PFSK-1 (cell line): ENCODE results near the gene PSMA5.

ENCODE experiments used
- FOXP2 ChIP-seq: optimal IDR thresholded peaks from 2 replicates; pipeline ENCODE3; 2011; ENCODE audit warnings: borderline replicate concordance, control low read depth, inconsistent platforms; ENCODE audit not compliant: insufficient read depth; ENCODE audit errors: extremely low read length, extremely low read depth
- POLR2AphosphoS5 ChIP-seq: IDR thresholded peaks from 2 replicates; pipeline ENCODE4 v1.6.1; 2012; ENCODE audit warnings: low read depth, mild to moderate bottlenecking, control low read depth, low read length, moderate library complexity
- REST ChIP-seq, 2 experiments: IDR thresholded peaks; 2 replicates each; pipeline versions ENCODE4 v1.6.1 to v1.8.0; 2011 to 2012; ENCODE audit warnings: low read depth in 2 of 2, low read length in 2 of 2, control low read depth in 1 of 2, inconsistent platforms in 1 of 2, mild to moderate bottlenecking in 1 of 2, moderate library complexity in 1 of 2; ENCODE audit not compliant: insufficient read depth in 1 of 2
- SIN3A ChIP-seq: IDR thresholded peaks from 2 replicates; pipeline ENCODE4 v1.6.1; 2012; ENCODE audit warnings: mild to moderate bottlenecking, low read length, moderate library complexity, borderline replicate concordance; ENCODE audit not compliant: insufficient read depth
- TAF1 ChIP-seq: IDR thresholded peaks from 2 replicates; pipeline ENCODE4 v1.6.1; 2012; ENCODE audit warnings: low read length, control low read depth, borderline replicate concordance; ENCODE audit not compliant: insufficient read depth

Gene PSMA5

GRCh38 chr1:109373126-109373525 lies 53.1 kb downstream of the PSMA5 start:
- TF ChIP-seq POLR2AphosphoS5 (no peak), REST (IDR thresholded peaks at IDR 0.05; ENCODE audit: insufficient read depth in 1 of 2, low read depth in 2 of 2, low read length in 2 of 2) (no peak), FOXP2 (no peak), TAF1 (no peak), SIN3A (no peak)

- TF ChIP-seq REST (IDR thresholded peaks at IDR 0.05; ENCODE audit: insufficient read depth in 1 of 2, low read depth in 2 of 2, low read length in 2 of 2) (no peak), SIN3A (no peak), FOXP2 (no peak), POLR2AphosphoS5 (no peak), TAF1 (no peak)
These were observed 54.0 kb downstream of the PSMA5 start for GRCh38 chr1:109372281-109372680.

- TF ChIP-seq SIN3A (no peak), REST (IDR thresholded peaks at IDR 0.05; ENCODE audit: insufficient read depth in 1 of 2, low read depth in 2 of 2, low read length in 2 of 2) (no peak), FOXP2 (no peak), TAF1 (no peak), POLR2AphosphoS5 (no peak)
These were observed 54.9 kb downstream of the PSMA5 start for GRCh38 chr1:109371341-109371739.

- TF ChIP-seq FOXP2 (no peak), TAF1 (no peak), SIN3A (no peak), REST (IDR thresholded peaks at IDR 0.05; ENCODE audit: insufficient read depth in 1 of 2, low read depth in 2 of 2, low read length in 2 of 2) (no peak), POLR2AphosphoS5 (no peak)
These were observed 55.4 kb downstream of the PSMA5 start for GRCh38 chr1:109370712-109371340.

GRCh38 chr1:109369167-109369746 lies 57.0 kb downstream of the PSMA5 start:
- no peak for TF ChIP-seq REST (IDR thresholded peaks at IDR 0.05; ENCODE audit: insufficient read depth in 1 of 2, low read depth in 2 of 2, low read length in 2 of 2)
- TF ChIP-seq TAF1 = no peak
- TF ChIP-seq FOXP2 = no peak
- TF ChIP-seq POLR2AphosphoS5 = no peak
- no peak for TF ChIP-seq SIN3A
